GM10266 (cell line): ENCODE measurements around the gene SYTL2.
A peak's percentile ranks its signal among the peaks of the same experiment; 100 is the strongest.

Experiments
- DNase-seq: peaks from one replicate; pipeline ENCODE4 v3.0.0; 2012; ENCODE audit errors: extremely low spot score
- TF ChIP-seq, protein P1 (sequence below): IDR thresholded peaks from 2 replicates; pipeline ENCODE4 v1.5.1; 2012; ENCODE audit warnings: mild to moderate bottlenecking, low read depth; ENCODE audit not compliant: control insufficient read depth, insufficient read depth; ENCODE audit errors: missing control alignments

SYTL2 gene

DNA sequence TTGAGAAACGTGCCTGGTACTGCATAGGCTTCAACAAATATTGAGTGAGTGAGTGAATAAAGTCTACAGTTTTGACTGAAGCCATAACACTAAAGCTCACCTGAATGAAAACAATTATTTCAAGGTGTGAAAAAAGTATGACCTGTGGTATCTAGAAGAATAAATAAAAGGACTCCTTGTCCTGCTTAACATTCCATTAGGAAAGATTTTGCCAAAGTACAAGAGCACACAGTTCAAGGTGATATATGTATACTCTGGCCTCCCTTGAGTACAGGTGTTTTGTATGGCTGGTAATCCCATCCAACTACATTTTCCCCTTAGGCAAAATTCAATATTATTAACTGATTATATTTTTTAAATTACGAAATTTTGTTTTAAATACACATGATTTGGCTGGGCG is 144.3 kb downstream of the SYTL2 start:
- DNase-seq = no peak
- TF ChIP-seq, protein P1, sequence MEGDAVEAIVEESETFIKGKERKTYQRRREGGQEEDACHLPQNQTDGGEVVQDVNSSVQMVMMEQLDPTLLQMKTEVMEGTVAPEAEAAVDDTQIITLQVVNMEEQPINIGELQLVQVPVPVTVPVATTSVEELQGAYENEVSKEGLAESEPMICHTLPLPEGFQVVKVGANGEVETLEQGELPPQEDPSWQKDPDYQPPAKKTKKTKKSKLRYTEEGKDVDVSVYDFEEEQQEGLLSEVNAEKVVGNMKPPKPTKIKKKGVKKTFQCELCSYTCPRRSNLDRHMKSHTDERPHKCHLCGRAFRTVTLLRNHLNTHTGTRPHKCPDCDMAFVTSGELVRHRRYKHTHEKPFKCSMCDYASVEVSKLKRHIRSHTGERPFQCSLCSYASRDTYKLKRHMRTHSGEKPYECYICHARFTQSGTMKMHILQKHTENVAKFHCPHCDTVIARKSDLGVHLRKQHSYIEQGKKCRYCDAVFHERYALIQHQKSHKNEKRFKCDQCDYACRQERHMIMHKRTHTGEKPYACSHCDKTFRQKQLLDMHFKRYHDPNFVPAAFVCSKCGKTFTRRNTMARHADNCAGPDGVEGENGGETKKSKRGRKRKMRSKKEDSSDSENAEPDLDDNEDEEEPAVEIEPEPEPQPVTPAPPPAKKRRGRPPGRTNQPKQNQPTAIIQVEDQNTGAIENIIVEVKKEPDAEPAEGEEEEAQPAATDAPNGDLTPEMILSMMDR = no peak

DNA sequence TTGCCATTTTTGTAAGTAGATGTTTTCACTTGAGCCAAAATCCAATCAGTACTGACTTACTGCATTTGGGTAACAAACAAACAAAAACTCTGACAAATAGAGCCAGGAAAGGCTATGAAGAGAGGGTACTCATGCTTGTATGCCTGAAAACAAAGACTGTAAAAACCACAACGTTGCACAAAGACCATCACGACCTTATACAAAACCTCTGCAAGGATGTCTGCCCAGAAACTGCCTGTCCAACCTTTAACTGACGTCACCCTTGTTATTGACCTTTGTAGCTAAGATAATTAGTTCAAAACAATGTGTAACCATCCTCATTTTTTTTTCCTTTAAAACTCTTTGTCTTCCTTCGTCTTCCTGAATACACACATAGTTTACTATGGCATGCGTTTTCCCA is 145.2 kb downstream of the SYTL2 start:
- no peak for DNase-seq
- TF ChIP-seq, protein P1 = no peak

DNA sequence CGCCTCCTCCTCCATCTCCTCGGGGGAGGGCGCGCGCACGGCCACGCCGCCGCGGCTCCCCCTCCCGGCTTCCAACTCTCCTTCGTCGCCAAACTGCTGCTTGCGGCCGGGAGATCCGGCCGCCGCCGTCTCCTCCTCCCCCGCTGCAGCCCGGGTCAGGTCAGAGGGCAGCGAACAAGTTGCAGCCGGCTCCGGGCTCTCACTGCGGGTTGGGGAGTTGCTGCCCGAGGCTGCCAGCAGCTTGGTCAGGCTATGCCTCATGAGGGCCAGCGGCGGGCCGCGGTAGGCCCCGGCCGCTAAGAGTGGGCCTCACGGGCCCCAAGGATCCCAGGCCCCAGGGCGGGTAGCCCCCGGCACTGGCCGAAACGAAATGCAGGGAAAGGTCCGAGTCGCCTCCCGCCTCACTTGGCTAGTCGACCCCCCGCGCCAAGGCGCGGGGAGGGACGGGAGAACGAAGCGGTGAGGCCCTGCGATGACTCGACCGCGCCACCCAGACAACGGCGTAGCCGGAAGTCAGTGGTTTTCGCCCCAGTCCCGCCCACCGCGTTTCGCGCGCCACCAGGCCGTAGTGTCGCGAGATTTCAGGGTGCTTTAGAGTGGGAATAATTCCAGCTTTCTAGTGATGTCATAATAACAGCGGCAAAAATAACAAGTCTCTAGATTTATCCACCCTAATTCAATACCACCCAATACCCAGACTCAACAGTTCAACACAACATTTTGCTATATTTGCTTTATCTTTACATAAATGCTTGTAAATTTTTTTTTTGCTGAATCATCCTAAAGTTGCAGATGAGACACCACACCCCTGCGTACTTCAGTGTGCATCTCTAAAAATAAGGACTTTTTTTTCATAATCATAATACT is 146.1 kb downstream of the SYTL2 start, which contains the start of gene CREBZF:
TSS of gene CREBZF (minus strand) at position 515 of the 867 bp plus-strand sequence. CDS start at position 261, 254 bp downstream.
- peak; percentile 90 for DNase-seq
- TF ChIP-seq, protein P1 = no peak

DNA sequence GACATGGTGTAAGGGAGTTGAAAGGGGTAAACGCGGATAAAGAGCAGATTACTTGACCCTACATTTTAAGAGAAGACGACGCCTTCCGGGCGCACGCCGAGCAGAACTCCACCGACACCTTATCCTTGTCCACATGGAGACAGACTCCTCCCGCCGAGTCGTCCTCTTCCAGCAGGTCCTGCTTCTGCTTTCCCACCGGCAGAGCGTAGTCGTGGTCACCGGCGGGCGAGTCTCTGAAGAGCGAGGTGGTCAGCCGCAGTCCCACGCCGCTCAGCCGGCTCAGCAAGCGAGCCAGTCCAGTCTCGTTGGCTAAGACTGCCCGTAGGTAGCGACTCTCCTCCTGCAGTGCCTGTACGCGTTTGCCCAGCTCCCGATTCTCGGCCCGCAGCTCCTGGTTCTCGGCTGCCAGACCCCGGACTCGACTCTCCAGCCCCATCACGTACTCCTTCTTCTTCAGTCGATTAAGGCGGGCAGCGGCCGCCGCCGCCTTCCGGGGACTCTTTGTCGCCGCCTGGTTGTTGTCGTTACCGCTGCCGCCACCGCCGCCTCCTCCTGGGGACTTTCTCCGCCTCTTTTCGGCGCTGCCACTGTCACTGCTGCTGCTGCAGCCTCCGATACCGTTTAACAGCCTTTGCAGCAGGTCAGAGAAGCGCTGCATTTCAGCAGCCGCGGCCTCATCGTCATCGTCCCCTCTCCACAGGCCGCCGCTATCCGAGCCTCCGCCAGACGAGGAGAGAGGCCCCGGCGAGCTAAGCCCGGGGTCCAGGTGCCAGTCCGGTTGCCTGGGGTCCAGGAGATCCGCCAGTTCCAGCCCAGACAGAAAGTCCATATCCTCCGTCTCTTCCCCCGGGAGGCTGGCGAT is 147.0 kb downstream of the SYTL2 start:
- TF ChIP-seq, protein P1 = peak; percentile 64
- DNase-seq = peak; percentile 79

DNA sequence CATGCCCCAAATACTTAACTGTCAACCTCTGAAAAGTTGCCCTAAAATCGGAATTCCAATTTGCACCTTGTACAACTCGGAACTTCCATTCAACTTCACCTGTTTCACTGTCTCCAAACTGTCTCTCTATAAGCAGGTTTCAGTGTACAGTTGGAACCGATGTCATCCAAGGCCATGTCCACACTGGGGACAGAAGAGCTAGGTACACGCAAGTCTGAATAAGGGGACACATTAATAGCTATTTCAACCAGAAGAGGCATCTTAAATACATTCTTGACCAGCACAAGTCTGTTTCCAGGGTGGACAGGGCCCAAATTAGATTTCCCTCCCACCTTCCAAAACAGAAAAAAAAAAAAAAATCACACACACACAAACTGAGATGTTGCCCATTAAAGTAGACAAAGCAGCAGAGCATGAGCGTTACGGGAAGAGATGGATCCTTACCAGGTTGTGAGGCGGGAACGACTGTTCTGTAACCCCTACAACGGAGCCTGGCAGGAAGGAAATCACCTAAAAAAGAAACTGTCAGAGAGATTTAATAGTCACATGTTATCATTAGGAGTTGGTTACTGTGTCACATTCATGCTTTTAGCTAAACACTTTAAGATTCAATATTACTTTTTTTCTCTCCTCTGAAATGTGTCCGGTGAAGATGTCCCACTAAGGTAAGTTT is 147.7 kb downstream of the SYTL2 start:
- TF ChIP-seq, protein P1 = no peak
- DNase-seq = peak; percentile 14

DNA sequence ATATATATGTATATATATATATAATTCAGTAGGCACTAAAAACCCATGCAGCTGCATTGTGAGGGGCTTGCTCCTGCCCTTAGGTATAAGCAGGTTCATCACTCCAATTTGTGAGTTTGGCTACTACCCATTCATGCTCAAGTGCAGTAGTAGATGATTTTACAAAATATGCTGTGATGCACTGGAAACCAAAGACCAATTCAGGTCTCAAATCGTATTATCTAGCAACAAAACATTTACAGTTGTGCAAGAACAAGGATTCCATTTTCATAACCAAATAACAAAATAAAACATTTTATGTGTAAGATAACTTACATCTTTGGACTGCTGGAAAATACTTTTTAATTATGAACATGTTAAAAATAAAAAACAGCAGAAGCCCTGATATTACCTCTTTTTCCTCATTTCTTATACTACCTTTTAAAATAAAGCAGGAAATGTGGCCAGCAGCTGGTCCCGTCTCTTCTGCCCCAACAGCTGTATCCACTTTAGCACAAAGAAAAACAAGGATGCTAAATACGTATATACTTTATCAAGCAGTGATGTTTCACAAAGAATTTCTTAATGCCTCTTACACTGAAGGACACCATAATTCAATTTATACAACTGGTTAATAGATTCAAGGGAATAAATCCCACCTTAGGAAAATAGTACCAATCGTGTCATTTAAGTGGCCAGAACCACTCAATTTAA is 148.8 kb downstream of the SYTL2 start:
- no peak for DNase-seq
- TF ChIP-seq, protein P1 = no peak
